H1 (cell line): ENCODE data around the gene GNAL. TPM values are rescaled to one million over a fixed set of nuclear protein-coding genes. Genes with fewer than 3 reads are reported as not detected.
A peak's percentile ranks its signal among the peaks of the same experiment; 100 is the strongest.

Source experiments
- ASH2L ChIP-seq: fragments of 200-600, 300-600 bp; sonication (generic); IDR thresholded peaks from one replicate; pipeline ENCODE4 v1.7.1; 2017; ENCODE audit warnings: low read length
- ATF2 ChIP-seq: IDR thresholded peaks from 2 replicates; pipeline ENCODE4 v1.6.1; 2012; ENCODE audit warnings: low read length, inconsistent platforms
- ATF3 ChIP-seq: IDR thresholded peaks from 2 replicates; pipeline ENCODE4 v1.6.1; 2011; ENCODE audit warnings: low read depth, mild to moderate bottlenecking, low read length; ENCODE audit not compliant: insufficient read depth
- BACH1 ChIP-seq: IDR thresholded peaks from 2 replicates; pipeline ENCODE4 v1.6.1; 2012; ENCODE audit warnings: low read length, improper control_type of control experiment
- BRCA1 ChIP-seq: IDR thresholded peaks from 2 replicates; pipeline ENCODE4 v1.6.1; 2012; ENCODE audit warnings: low read depth, low read length, improper control_type of control experiment
- CEBPB ChIP-seq: IDR thresholded peaks from 2 replicates; pipeline ENCODE4 v1.6.1; 2012; ENCODE audit warnings: low read depth, low read length
- CHD1 ChIP-seq: IDR thresholded peaks from 2 replicates; pipeline ENCODE4 v1.6.1; 2012; ENCODE audit warnings: low read depth, low read length, improper control_type of control experiment
- CHD2 ChIP-seq: IDR thresholded peaks from 2 replicates; pipeline ENCODE4 v1.6.1; 2012; ENCODE audit warnings: low read length, improper control_type of control experiment
- EP300 ChIP-seq, 2 experiments: IDR thresholded peaks; 1 replicate in 1 of 2; 2 replicates in 1 of 2; pipeline ENCODE4 v1.6.1; 2011 to 2012; ENCODE audit warnings: low read depth in 2 of 2, low read length in 2 of 2, mild to moderate bottlenecking in 2 of 2, borderline replicate concordance in 1 of 2, inconsistent platforms in 1 of 2, moderate library complexity in 1 of 2
- GTF2F1 ChIP-seq: IDR thresholded peaks from 2 replicates; pipeline ENCODE4 v1.6.1; 2012; ENCODE audit warnings: low read depth, low read length, improper control_type of control experiment, borderline replicate concordance
- HDAC6 ChIP-seq: IDR thresholded peaks from one replicate; pipeline ENCODE4 v1.7.1; 2012; ENCODE audit warnings: low read depth, mild to moderate bottlenecking, inconsistent platforms, low read length, moderate library complexity
- JUN ChIP-seq: IDR thresholded peaks from 2 replicates; pipeline ENCODE4 v1.6.1; 2011; ENCODE audit warnings: low read depth, mild to moderate bottlenecking, improper control_type of control experiment, low read length
- NANOG ChIP-seq: IDR thresholded peaks from 2 replicates; pipeline ENCODE4 v1.6.1; 2011; ENCODE audit warnings: low read length, low read depth, mild to moderate bottlenecking, inconsistent platforms; ENCODE audit not compliant: insufficient read depth, poor library complexity, severe bottlenecking
- PHF8 ChIP-seq: fragments of 200-600 bp; sonication (generic); conservative IDR thresholded peaks from 2 replicates; pipeline ENCODE4 v1.7.1; 2012; ENCODE audit warnings: low read depth, mild to moderate bottlenecking, inconsistent platforms, low read length, moderate library complexity
- POLR2A ChIP-seq, 2 experiments: IDR thresholded peaks; 1 replicate in 1 of 2; 2 replicates in 1 of 2; pipeline ENCODE4 v1.6.1; 2011; ENCODE audit warnings: low read depth in 2 of 2, low read length in 2 of 2, mild to moderate bottlenecking in 2 of 2; ENCODE audit errors: control extremely low read depth in 1 of 2
- POU5F1 ChIP-seq: IDR thresholded peaks from 2 replicates; pipeline ENCODE4 v1.6.1; 2011; ENCODE audit warnings: low read depth, mild to moderate bottlenecking, low read length, moderate library complexity
- RNF2 ChIP-seq: fragments of 200-900, 300-1000 bp; sonication (generic); IDR thresholded peaks from 2 replicates; pipeline ENCODE4 v1.7.1; 2016; ENCODE audit warnings: borderline replicate concordance, low read depth, mild to moderate bottlenecking, antibody characterized with exemption, low read length; ENCODE audit not compliant: poor library complexity, severe bottlenecking; ENCODE audit errors: missing control alignments
- RXRA ChIP-seq: IDR thresholded peaks from 2 replicates; pipeline ENCODE4 v1.6.1; 2011; ENCODE audit warnings: low read depth, mild to moderate bottlenecking, low read length, moderate library complexity; ENCODE audit not compliant: insufficient read depth
- SIX5 ChIP-seq: IDR thresholded peaks from 2 replicates; pipeline ENCODE4 v1.6.1; 2011; ENCODE audit warnings: mild to moderate bottlenecking, low read depth, low read length
- SP1 ChIP-seq: IDR thresholded peaks from 2 replicates; pipeline ENCODE4 v1.6.1; 2011; ENCODE audit warnings: low read depth, low read length
- SP2 ChIP-seq: IDR thresholded peaks from 2 replicates; pipeline ENCODE4 v1.6.1; 2012; ENCODE audit warnings: mild to moderate bottlenecking, low read length, inconsistent platforms
- SRF ChIP-seq: IDR thresholded peaks from 2 replicates; pipeline ENCODE4 v1.6.1; 2011; ENCODE audit warnings: mild to moderate bottlenecking, low read depth, low read length, moderate library complexity
- TAF1 ChIP-seq: IDR thresholded peaks from 2 replicates; pipeline ENCODE4 v1.6.1; 2011; ENCODE audit warnings: mild to moderate bottlenecking, low read depth, low read length
- TBP ChIP-seq: IDR thresholded peaks from 2 replicates; pipeline ENCODE4 v1.6.1; 2011; ENCODE audit warnings: low read depth, low read length, improper control_type of control experiment
- TEAD4 ChIP-seq: IDR thresholded peaks from 2 replicates; pipeline ENCODE4 v1.6.1; 2012; ENCODE audit warnings: low read depth, low read length, inconsistent platforms, mixed read lengths
- YY1 ChIP-seq: IDR thresholded peaks from 2 replicates; pipeline ENCODE4 v1.6.1; 2011; ENCODE audit warnings: low read depth, mild to moderate bottlenecking, low read length
- polyA plus RNA-seq, 7 experiments: library from polyadenylated mRNA; depleted of rRNA in 3 of 7; stranded (reverse) in 5 of 7; unstranded in 2 of 7; fragments of >200 nt in 5 of 7; fragments of 200-250 nt in 2 of 7; gene quantifications; 1 replicate in 5 of 7; 2 replicates in 1 of 7; 4 replicates in 1 of 7; pipeline versions ENCODE4 v1.2.1 to v1.2.3, GENCODE V29; 2011 to 2013; ENCODE audit warnings: missing spikeins in 2 of 7, mixed read lengths in 2 of 7
- total RNA-seq: library from RNA; stranded (reverse); fragmentation: NEBNext Ultra II Directional; extraction: Animal tissue kit (Norgen Biotek cat#: 25700); gene quantifications from 2 replicates; pipeline ENCODE4 v1.2.1, GENCODE V29; 2021

Gene GNAL
- total and polyA plus RNA-seq, 2 of the 8 experiments (the other 6 are each of a cell fraction or from before 2014, with no cell fraction given), result 13.2 to 18.3 TPM

GRCh38 chr18:11733031-11733430, 44.0 kb downstream of the GNAL start (continued):
- TF ChIP-seq ATF2 (no peak), TEAD4 (no peak), SRF (no peak), POLR2A (IDR thresholded peaks at IDR 0.05; ENCODE audit: control extremely low read depth in 1 of 2, low read depth in 2 of 2, low read length in 2 of 2) (no peak), ATF3 (no peak), GTF2F1 (no peak), TAF1 (no peak), SP1 (no peak), RXRA (no peak), RNF2 (no peak), TBP (peak; percentile 14; the same call in 1 of the 2 replicates), HDAC6 (no peak), SP2 (no peak), SIX5 (no peak), CHD2 (no peak), PHF8 (no peak), NANOG (no peak), CHD1 (no peak), EP300 (IDR thresholded peaks at IDR 0.05; ENCODE audit: borderline replicate concordance in 1 of 2, low read depth in 2 of 2, low read length in 2 of 2) (no peak), YY1 (0 out of 2 replicates have a peak, but pooled peaks have one; percentile 9), POU5F1 (no peak), JUN (no peak), CEBPB (no peak), ASH2L (no peak), BRCA1 (no peak), BACH1 (no peak)
